HEK293T (cell line): ENCODE measurements around the gene SPRED3.

Source experiments
- CTCF ChIA-PET: fragments of 350-600 bp; formaldehyde crosslinking; extraction: SDS; loops from one replicate; lab custom pipeline; 2021; ENCODE audit warnings: antibody characterized with exemption, inconsistent platforms; lab: Yijun Ruan, JAX
- POLR2A ChIA-PET: fragments of 350-600 bp; formaldehyde crosslinking; extraction: SDS; loops from one replicate; lab custom pipeline; 2020; ENCODE audit warnings: antibody characterized with exemption, inconsistent platforms; lab: Yijun Ruan, JAX
- DNase-seq: peaks from one replicate; pipeline ENCODE4 v3.0.0; 2012; ENCODE audit warnings: mixed read lengths; ENCODE audit errors: extremely low spot score
- ARNT ChIP-seq: fragments of 450-650 bp; IDR thresholded peaks from 2 replicates; pipeline ENCODE4 v1.6.1; 2017; ENCODE audit warnings: mild to moderate bottlenecking
- BHLHE40 ChIP-seq: fragments of 450-650 bp; IDR thresholded peaks from 2 replicates; pipeline ENCODE4 v1.6.1; 2016; ENCODE audit warnings: mild to moderate bottlenecking, moderate library complexity, borderline replicate concordance
- CTBP1 ChIP-seq: fragments of 450-650 bp; IDR thresholded peaks from 2 replicates; pipeline ENCODE4 v1.6.1; 2016; ENCODE audit warnings: borderline replicate concordance
- ELF4 ChIP-seq: fragments of 450-650 bp; IDR thresholded peaks from 2 replicates; pipeline ENCODE4 v1.6.1; 2017; ENCODE audit warnings: antibody characterized with exemption
- FOXA1 ChIP-seq: fragments of 450-650 bp; IDR thresholded peaks from 2 replicates; pipeline ENCODE4 v1.6.1; 2016; ENCODE audit warnings: mild to moderate bottlenecking
- FOXK2 ChIP-seq: fragments of 450-650 bp; IDR thresholded peaks from 2 replicates; pipeline ENCODE4 v1.6.1; 2016; ENCODE audit warnings: mild to moderate bottlenecking
- FOXM1 ChIP-seq: fragments of 450-650 bp; IDR thresholded peaks from 2 replicates; pipeline ENCODE4 v1.6.1; 2017; ENCODE audit warnings: mild to moderate bottlenecking, borderline replicate concordance
- HDGF ChIP-seq: fragments of 450-650 bp; IDR thresholded peaks from 2 replicates; pipeline ENCODE4 v1.6.1; 2017; ENCODE audit warnings: antibody characterized with exemption, borderline replicate concordance
- L3MBTL2 ChIP-seq: fragments of 450-650 bp; conservative IDR thresholded peaks from 2 replicates; pipeline ENCODE4 v1.6.1; 2016; ENCODE audit warnings: mild to moderate bottlenecking
- LEF1 ChIP-seq: fragments of 450-650 bp; IDR thresholded peaks from 2 replicates; pipeline ENCODE4 v1.6.1; 2017; ENCODE audit warnings: mild to moderate bottlenecking, borderline replicate concordance
- NFRKB ChIP-seq: fragments of 450-650 bp; IDR thresholded peaks from 2 replicates; pipeline ENCODE4 v1.6.1; 2016; ENCODE audit warnings: mild to moderate bottlenecking, moderate library complexity
- PKNOX1 ChIP-seq: fragments of 450-650 bp; IDR thresholded peaks from 2 replicates; pipeline ENCODE4 v1.6.1; 2016
- SP1 ChIP-seq: fragments of 450-650 bp; IDR thresholded peaks from 2 replicates; pipeline ENCODE4 v1.6.1; 2017
- SUZ12 ChIP-seq: fragments of 450-650 bp; IDR thresholded peaks from 2 replicates; pipeline ENCODE4 v1.6.1; 2016; ENCODE audit warnings: mild to moderate bottlenecking
- TARDBP ChIP-seq: fragments of 450-650 bp; IDR thresholded peaks from 2 replicates; pipeline ENCODE4 v1.6.1; 2016
- ZNF384 ChIP-seq: fragments of 450-650 bp; IDR thresholded peaks from 2 replicates; pipeline ENCODE4 v1.6.1; 2016

SPRED3 gene

GRCh38 chr19:38429811-38430156 lies 41.3 kb downstream of the SPRED3 start:
- TF ChIP-seq ELF4 (no peak), PKNOX1 (no peak), ARNT (no peak), LEF1 (no peak), FOXK2 (no peak), ZNF384 (no peak), FOXA1 (no peak), L3MBTL2 (no peak), SP1 (no peak), BHLHE40 (no peak), HDGF (no peak), SUZ12 (no peak), NFRKB (no peak), TARDBP (no peak), FOXM1 (no peak), CTBP1 (no peak)
- CTCF ChIA-PET, result no interaction called here
- no peak for DNase-seq
- POLR2A ChIA-PET, result no interaction called here

GRCh38 chr19:38430931-38431330 lies 42.4 kb downstream of the SPRED3 start:
- CTCF ChIA-PET, result no interaction called here
- no peak for DNase-seq
- POLR2A ChIA-PET, result no interaction called here
- no peak for TF ChIP-seq L3MBTL2
- no peak for TF ChIP-seq PKNOX1
- TF ChIP-seq NFRKB, result no peak
- TF ChIP-seq ARNT, result no peak
- TF ChIP-seq ZNF384, result no peak
- TF ChIP-seq SP1, result no peak
- TF ChIP-seq ELF4, result no peak
- TF ChIP-seq HDGF, result no peak
- TF ChIP-seq FOXA1, result no peak
- TF ChIP-seq FOXM1, result no peak
- TF ChIP-seq CTBP1, result no peak
- no peak for TF ChIP-seq LEF1
- no peak for TF ChIP-seq SUZ12
- TF ChIP-seq TARDBP, result no peak
- no peak for TF ChIP-seq BHLHE40
- TF ChIP-seq FOXK2, result no peak

- ChIA-PET CTCF (no interaction called here), POLR2A (no interaction called here)
- TF ChIP-seq SUZ12 (no peak), SP1 (no peak), LEF1 (no peak), ELF4 (no peak), CTBP1 (no peak), BHLHE40 (no peak), ARNT (no peak), FOXA1 (no peak), ZNF384 (no peak), TARDBP (no peak), FOXK2 (no peak), L3MBTL2 (no peak), PKNOX1 (no peak), NFRKB (no peak), FOXM1 (no peak), HDGF (no peak)
- DNase-seq, result no peak
Measured at GRCh38 chr19:38433268-38433733, 44.8 kb downstream of the SPRED3 start, which contains the start of gene RYR1. TSS of gene RYR1 (plus strand) at chr19:38433691. CDS start at chr19:38433830, 139 bp downstream.

- CTCF ChIA-PET, result no interaction called here
Measured at GRCh38 chr19:38434549-38435051, 46.1 kb downstream of the SPRED3 start.

GRCh38 chr19:38437295-38437694 lies 48.8 kb downstream of the SPRED3 start:
- DNase-seq, result no peak
- ChIA-PET CTCF (no interaction called here), POLR2A (no interaction called here)
- TF ChIP-seq ZNF384 (no peak), SUZ12 (no peak)

More at GRCh38 chr19:38434549-38435051, 46.1 kb downstream of the SPRED3 start:
- no peak for DNase-seq
- TF ChIP-seq FOXK2, result no peak
- TF ChIP-seq ELF4, result no peak
- TF ChIP-seq SUZ12, result no peak
- TF ChIP-seq TARDBP, result no peak
- POLR2A ChIA-PET, result interaction anchor here (0.8 to 1.1 kb wide), 2 partner anchors 9 to 32 kb away, joined by 3 to 4 read pairs; partner anchors contain the start of genes FAM98C and RASGRP4

- no peak for DNase-seq
- TF ChIP-seq FOXA1 (no peak), ARNT (no peak), HDGF (no peak), LEF1 (no peak), BHLHE40 (no peak), TARDBP (no peak), NFRKB (no peak), ELF4 (no peak), CTBP1 (no peak)
- CTCF ChIA-PET, result no interaction called here
- POLR2A ChIA-PET, result no interaction called here
Measured at GRCh38 chr19:38437917-38438316, 49.4 kb downstream of the SPRED3 start.
